Breast epithelium (tissue), 3 donors: ENCODE measurements around the gene RBM4.

Experiments used
- CTCF ChIP-seq, 3 donors: fragments of 450-650 bp; IDR thresholded peaks; one replicate each; pipeline ENCODE4 v1.5.1; 2016 to 2017; ENCODE audit warnings: antibody characterized with exemption in 3 of 3, mild to moderate bottlenecking in 3 of 3, moderate library complexity in 3 of 3
- POLR2AphosphoS5 ChIP-seq, 3 donors: sonication (generic); formaldehyde crosslinking; IDR thresholded peaks; one replicate each; pipeline ENCODE4 v1.6.1; 2017; ENCODE audit warnings: antibody characterized with exemption in 3 of 3

DNA sequence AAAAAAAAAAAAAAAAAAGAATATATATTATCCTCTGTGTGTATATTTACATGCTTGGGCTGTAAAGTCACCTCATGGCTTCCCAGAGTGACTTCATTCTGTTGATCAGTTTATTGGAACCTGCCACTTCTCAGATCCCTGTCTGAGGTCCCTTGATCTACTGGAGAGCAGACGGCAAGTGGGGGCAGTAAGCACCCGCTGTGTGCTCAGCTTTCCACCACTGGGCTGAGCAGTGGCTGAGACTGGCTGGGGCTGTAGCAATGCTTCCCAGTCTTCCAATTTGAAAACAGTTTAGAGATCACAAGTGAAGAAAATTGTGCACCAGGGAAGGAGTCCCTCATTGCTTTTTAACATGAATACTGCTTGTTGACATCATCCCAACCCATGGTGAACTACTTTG is 46.1 kb downstream of the RBM4 start:
- no peak for TF ChIP-seq CTCF (IDR thresholded peaks at IDR 0.05)
- no peak for TF ChIP-seq POLR2AphosphoS5 (IDR thresholded peaks at IDR 0.05)
